Dedifferentiated amniotic fluid mesenchymal stem cell (primary cell): Measurements from ENCODE around the gene SLC36A3.
"Not testable (repeated sequence)": the region's sequence is repeated elsewhere in the genome, so short reads cannot be mapped to it uniquely, and the experiment has no call there.

Source experiments
- DNase-seq: peaks from one replicate; pipeline ENCODE4 v3.0.0-alpha.2; 2016; ENCODE audit errors: extremely low spot score

SLC36A3 gene

DNA sequence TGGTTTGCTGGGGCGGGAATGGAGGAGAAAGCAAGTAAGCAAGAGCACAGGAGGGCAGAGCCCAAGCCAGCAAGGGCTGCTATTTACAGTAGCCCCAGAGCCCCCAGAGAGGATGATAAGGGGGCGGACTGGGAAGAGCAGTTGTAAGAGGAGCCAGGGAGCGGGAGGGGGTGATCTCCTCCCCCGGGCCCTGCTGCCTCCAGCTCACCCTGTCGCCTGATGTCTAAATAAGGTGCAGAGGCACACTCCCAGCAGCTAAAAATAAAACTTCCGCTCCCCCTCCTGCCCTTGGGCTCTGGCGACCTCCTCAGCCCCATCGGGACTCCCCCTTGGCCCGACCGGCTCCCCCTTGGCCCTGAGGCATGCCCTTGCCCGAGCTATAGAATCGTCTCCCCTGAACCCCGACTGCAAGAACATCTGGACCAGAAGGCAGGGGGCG lies 65.2 kb downstream of the SLC36A3 start:
- DNase-seq = no peak

DNA sequence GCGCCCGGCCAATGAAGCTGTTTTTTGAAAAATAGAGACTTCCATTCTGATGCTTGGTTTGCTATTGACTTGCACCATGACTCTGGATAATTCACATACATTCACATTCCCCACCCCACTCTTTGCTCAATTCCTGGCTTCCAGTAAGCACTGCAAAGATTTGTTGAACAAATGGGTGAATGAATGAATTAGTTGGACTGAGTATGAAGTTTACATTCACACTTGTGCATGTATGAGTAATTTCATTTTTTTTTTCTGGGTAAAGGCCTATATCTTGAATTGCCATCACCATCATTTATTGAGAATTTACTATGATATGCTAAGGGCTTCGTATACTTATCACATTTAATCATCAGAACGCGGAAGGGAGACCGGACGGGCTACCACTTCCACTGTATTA lies 65.9 kb downstream of the SLC36A3 start:
- DNase-seq = no peak

DNA sequence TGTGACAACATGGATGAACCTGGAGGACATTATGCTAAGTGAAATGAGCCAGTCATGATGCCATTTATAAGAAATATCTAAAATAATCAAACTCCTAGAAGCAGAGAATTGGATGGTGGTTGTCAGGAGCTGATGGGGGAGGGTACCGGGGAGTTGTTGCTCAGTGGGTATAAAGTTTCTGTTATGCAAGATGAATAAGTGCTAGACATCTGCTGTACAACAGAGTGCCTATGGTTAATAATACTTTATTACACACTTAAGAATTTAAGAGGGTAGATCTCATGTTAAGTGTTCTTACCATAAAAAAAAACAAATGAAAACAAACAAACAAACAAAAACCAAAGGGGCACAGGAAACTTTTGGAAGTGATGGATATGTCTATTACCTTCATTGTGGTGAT lies 66.7 kb downstream of the SLC36A3 start:
- DNase-seq = no peak

DNA sequence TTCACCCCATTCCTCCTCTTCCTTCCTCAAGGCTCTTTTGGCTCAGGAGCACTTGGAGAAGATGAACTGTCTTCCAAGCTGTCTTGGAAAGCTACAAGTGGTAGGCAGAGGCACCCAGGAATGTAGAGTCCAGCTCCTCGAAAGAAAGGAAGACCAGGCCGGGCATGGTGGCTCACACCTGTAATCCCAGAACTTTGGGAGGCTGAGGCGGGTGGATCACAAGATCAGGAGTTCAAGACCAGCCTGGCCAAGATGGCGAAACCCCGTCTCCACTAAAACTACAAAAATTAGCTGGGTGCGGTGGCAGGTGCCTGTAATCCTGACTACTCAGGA lies 68.4 kb downstream of the SLC36A3 start:
- DNase-seq = not testable (repeated sequence)

DNA sequence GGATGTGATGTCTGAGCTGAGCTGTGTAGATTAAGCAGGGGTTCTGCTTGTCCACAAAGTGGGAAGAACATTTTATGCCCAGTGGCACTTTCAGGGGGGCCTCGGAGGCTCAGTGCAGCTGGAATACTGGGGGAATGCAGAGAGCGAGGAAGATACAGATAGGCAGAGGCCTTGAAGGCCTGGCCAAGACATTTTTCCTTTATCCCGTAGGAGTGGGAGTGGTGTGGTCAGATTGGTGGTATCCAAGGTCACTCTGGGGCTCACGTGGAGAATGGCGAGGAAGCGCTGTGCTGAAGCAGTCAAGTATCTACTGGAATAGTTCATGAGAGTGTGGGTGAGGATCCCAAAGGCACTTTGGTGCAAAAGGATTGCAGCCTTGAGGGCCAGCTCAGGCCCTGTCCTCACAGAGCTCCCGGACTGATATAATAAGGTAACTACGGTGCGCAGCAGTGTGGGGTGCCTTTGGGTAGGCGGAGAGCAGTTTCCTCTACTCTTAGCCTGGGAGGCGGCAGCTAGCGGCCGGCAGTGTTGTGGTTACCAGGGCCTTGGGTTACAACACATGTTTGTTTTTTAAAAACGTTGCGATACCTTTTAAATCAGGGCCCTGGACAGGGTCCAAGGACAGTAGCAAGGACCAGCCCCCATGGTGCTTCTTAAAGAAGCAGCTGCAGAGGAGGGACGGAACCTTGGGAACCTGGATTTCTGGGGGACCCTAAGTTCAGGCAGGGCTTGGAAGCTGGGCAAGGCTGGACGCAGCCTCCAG lies 68.9 kb downstream of the SLC36A3 start:
- DNase-seq = peak; percentile 21

DNA sequence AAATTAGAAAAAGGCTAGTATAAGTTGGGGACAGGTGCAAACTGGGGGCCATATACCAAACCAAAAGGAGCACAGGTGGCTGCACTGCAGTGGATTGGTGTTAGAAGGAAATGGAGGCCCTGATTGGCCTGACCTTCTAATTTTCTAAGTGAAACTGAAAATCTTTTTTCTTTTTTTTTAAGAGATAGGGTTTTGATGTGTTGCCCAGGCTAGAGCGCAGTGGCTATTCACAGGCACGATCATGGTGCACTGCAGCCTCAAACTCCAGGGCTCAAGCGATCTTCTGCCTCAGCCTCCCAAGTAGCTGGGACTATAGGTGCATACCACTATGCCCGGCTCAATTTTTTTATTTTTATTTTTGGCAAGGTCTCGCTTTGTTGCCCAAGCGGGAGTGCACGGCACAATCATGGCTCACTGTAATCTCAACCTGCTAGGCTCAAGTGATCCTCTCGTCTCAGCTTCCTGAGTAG lies 69.9 kb downstream of the SLC36A3 start:
- DNase-seq = no peak

DNA sequence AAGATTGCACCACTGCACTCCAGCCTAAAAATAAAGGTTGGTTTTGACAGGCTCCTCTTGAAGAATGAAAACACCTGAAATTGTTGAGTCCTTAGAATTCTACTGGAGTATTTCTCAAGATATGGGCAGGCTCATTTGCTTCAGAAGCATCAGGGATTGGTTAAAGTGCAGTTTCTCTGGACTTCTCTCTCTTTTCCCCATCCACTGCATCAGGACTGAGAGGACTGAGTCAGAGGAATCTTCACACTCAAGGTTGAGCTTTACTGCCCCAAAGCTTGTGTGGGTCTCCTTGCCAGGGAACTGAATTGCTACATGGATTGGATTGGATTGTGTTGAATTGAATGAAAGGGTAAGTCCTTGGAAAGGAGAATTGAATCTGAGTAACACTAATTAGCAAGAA lies 72.2 kb downstream of the SLC36A3 start:
- DNase-seq = no peak

DNA sequence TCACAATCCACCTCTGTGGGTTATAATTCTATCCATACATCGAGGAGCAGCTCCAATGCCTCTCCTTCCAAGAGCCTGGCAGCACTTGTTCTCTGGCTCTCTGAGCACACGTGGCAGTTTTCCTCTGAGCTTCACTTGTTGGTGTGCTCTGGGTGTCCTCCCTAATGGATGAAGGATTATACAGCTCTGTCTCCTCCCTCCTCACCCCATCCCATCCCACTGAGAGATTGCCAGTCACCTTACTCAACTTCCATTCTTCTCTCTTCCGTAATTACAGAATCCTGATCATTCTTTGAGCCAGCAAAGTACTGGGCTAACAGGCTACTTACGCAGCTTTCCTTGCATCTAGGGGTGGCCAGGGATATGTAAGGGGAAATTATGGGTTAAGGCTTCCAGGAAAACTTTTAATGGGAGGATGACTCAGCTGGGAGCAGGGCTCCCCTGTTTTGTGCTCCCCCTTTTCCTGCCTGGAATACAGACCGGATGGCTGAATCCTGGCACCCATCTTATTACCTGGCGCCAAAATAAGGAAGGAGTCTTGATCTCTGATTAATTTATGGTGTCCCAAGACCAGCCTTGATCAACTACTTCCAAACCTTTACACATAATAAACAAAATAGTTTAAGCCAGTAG lies 73.4 kb downstream of the SLC36A3 start:
- DNase-seq = no peak

DNA sequence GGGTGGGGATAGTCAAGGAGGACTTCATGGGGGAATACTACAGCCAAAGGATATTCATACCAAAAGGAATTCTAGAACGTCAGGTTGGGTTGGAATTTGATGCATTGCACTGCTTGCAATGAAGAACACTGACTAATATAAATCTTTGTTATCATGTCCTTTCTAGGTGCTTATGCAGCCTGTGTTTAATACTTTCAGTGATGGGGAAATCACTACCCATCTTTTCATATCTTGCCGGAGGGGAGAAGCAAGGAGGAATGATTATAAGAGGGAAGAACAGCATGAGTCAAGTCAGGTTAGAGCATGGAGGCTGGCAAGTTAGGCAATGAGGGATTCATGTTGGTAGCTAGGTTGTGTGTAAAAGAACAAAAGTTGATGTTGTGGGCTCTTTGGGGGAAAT lies 74.6 kb downstream of the SLC36A3 start:
- DNase-seq = no peak

DNA sequence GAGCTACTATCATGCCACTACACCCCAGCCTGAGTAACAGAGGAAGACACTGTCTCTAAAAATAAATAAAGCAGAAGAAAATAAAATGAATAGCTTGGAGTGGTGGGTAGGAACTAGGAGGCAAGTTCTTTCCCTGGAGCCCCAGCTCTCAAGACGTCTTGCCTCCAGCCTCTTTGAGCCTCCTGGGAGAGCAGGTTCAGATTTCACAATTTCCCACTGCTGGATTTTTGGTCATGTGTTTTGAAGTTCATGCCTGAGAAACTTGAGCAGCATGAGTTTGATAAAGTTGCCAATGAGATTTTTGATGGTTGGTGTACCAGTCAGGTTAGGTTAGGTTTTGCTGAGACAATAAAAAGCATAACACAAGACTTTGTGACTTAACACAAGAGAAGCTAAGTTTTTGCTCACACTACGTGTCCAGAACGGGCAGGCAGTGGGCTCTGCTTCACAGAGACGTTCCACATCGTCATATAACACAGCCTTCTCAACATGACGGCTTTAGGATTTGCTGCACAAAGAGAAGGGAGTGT lies 75.6 kb downstream of the SLC36A3 start:
- no peak for DNase-seq
